Activated CD8-positive, alpha-beta T cell treated with anti-CD3 and anti-CD28 coated beads for 36 hours (primary cell): ENCODE results near the gene SUCLG2. TPM values are rescaled to one million over a fixed set of nuclear protein-coding genes. Genes with fewer than 3 reads are reported as not detected.

Source experiments
- ATAC-seq: fragments of 200-7000 bp; cut with Tn5 transposase; one replicate; pipeline ENCODE4 v1.10.0; 2021; ENCODE audit warnings: mild to moderate bottlenecking, moderate library complexity
- CTCF ChIA-PET: fragments of 350-600 bp; sonication (Branson Sonifier 250); formaldehyde crosslinking; loops from one replicate; lab custom pipeline; 2021; ENCODE audit warnings: antibody characterized with exemption; lab: Charles Lee
- POLR2A ChIA-PET: fragments of 350-600 bp; sonication (Branson Sonifier 250); formaldehyde crosslinking; loops from one replicate; lab custom pipeline; 2021; ENCODE audit warnings: antibody characterized with exemption; lab: Charles Lee
- DNase-seq: peaks from one replicate; pipeline ENCODE4 v3.0.0-alpha.2; 2020
- H3K27ac Mint-ChIP-seq: one replicate; pipeline ENCODE4 v1.8.0; 2021; ENCODE audit warnings: mild to moderate bottlenecking, mixed read lengths
- H3K27me3 Mint-ChIP-seq: one replicate; pipeline ENCODE4 v1.8.0; 2021; ENCODE audit warnings: mixed read lengths
- H3K36me3 Mint-ChIP-seq: one replicate; pipeline ENCODE4 v1.8.0; 2021; ENCODE audit warnings: low read depth, mixed read lengths
- H3K4me1 Mint-ChIP-seq: one replicate; pipeline ENCODE4 v1.8.0; 2021; ENCODE audit warnings: low read depth, mixed read lengths
- H3K4me3 Mint-ChIP-seq: one replicate; pipeline ENCODE4 v1.8.0; 2021; ENCODE audit warnings: mild to moderate bottlenecking, moderate library complexity, mixed read lengths
- H3K9me3 Mint-ChIP-seq: one replicate; pipeline ENCODE4 v1.8.0; 2021; ENCODE audit warnings: mixed read lengths
- CTCF ChIP-seq: fragments of 200-600 bp; IDR thresholded peaks from one replicate; pipeline ENCODE4 v1.8.0; 2022; ENCODE audit warnings: antibody characterized with exemption, mild to moderate bottlenecking
- intact Hi-C: fragments of 100-400 bp; cut with micrococcal nuclease; formaldehyde crosslinking; loops from one replicate; pipeline ENCODE4 v1.10.0; 2022
- total RNA-seq, 2 experiments: library from RNA; stranded (reverse); gene quantifications; one replicate each; pipeline ENCODE4 v1.2.3, GENCODE V29; 2021

Gene SUCLG2
- total RNA-seq, 2 experiments from 2014 or later, result 61.3 to 65.5 TPM

GRCh38 chr3:67576441-67576840 lies 78.0 kb downstream of the SUCLG2 start:
- no peaks in the 10 kb centered on the region for H3K27me3 Mint-ChIP-seq
- DNase-seq, result no peak
- CTCF ChIA-PET, result no interaction called here
- POLR2A ChIA-PET, result no interaction called here
- intact Hi-C loops, result no loop called here
- TF ChIP-seq CTCF, result no peak
- H3K9me3 Mint-ChIP-seq, result peaks cover 4% of the 10 kb centered on the region
- H3K27ac Mint-ChIP-seq, result no peak overlapping the region
- H3K4me1 Mint-ChIP-seq, result peaks cover 20% of the 10 kb centered on the region
- H3K4me3 Mint-ChIP-seq, result no peak overlapping the region
- peaks cover 46% of the 10 kb centered on the region for H3K36me3 Mint-ChIP-seq
- ATAC-seq, result no peak

- no peak overlapping the region for H3K27ac Mint-ChIP-seq
- H3K4me1 Mint-ChIP-seq, result peaks cover 16% of the 10 kb centered on the region
- no peaks in the 10 kb centered on the region for H3K27me3 Mint-ChIP-seq
- DNase-seq (no peak), ATAC-seq (no peak)
- H3K4me3 Mint-ChIP-seq, result no peak overlapping the region
- TF ChIP-seq CTCF, result no peak
- intact Hi-C loops, result no loop called here
- peaks cover 19% of the 10 kb centered on the region for H3K9me3 Mint-ChIP-seq
- POLR2A ChIA-PET, result interaction anchor here (1.3 kb wide), 1 partner anchor 36 kb away, joined by 4 read pairs; no protein-coding TSS in a partner anchor
- H3K36me3 Mint-ChIP-seq, result peaks cover 54% of the 10 kb centered on the region
- CTCF ChIA-PET, result interaction anchor here (1.2 kb wide), 1 partner anchor 13 kb away, joined by 3 read pairs; no protein-coding TSS in a partner anchor
Observed at GRCh38 chr3:67569324-67569723, 85.1 kb downstream of the SUCLG2 start.

- Mint-ChIP-seq H3K27me3 (no peaks in the 10 kb centered on the region), H3K36me3 (peaks cover 47% of the 10 kb centered on the region), H3K4me3 (no peak overlapping the region), H3K27ac (no peak overlapping the region), H3K4me1 (peaks cover 16% of the 10 kb centered on the region), H3K9me3 (peaks cover 19% of the 10 kb centered on the region)
- POLR2A ChIA-PET, result no interaction called here
- DNase-seq (no peak), ATAC-seq (no peak)
- intact Hi-C loops, result no loop called here
- TF ChIP-seq CTCF, result no peak
- CTCF ChIA-PET, result no interaction called here
Observed at GRCh38 chr3:67567893-67568292, 86.5 kb downstream of the SUCLG2 start.

GRCh38 chr3:67564973-67565372 lies 89.4 kb downstream of the SUCLG2 start:
- ChIA-PET POLR2A (no interaction called here), CTCF (no interaction called here)
- H3K9me3 Mint-ChIP-seq, result peaks cover 4% of the 10 kb centered on the region
- H3K27ac Mint-ChIP-seq, result no peak overlapping the region
- no peak for TF ChIP-seq CTCF
- ATAC-seq (no peak), DNase-seq (no peak)
- H3K36me3 Mint-ChIP-seq, result peaks cover 34% of the 10 kb centered on the region
- H3K27me3 Mint-ChIP-seq, result no peaks in the 10 kb centered on the region
- no peak overlapping the region for H3K4me3 Mint-ChIP-seq
- peaks cover 12% of the 10 kb centered on the region for H3K4me1 Mint-ChIP-seq
- intact Hi-C loops, result no loop called here

- DNase-seq, result no peak
- intact Hi-C loops, result no loop called here
Observed at GRCh38 chr3:67564008-67564407, 90.4 kb downstream of the SUCLG2 start.

More at GRCh38 chr3:67564008-67564407, 90.4 kb downstream of the SUCLG2 start:
- POLR2A ChIA-PET, result no interaction called here
- ATAC-seq, result no peak
- Mint-ChIP-seq H3K27ac (no peak overlapping the region), H3K4me3 (no peak overlapping the region), H3K36me3 (peaks cover 28% of the 10 kb centered on the region), H3K27me3 (no peaks in the 10 kb centered on the region), H3K4me1 (peaks cover 12% of the 10 kb centered on the region), H3K9me3 (peaks cover 4% of the 10 kb centered on the region)
- CTCF ChIA-PET, result interaction anchor here (1.3 kb wide), 1 partner anchor 450 kb away, joined by 3 read pairs; no protein-coding TSS in a partner anchor
- TF ChIP-seq CTCF, result no peak
